Neural crest cell (in vitro differentiated cells): ENCODE data around the gene RUNX1. TPM values are rescaled to one million over a fixed set of nuclear protein-coding genes. Genes with fewer than 3 reads are reported as not detected.

Experiments used
- DNase-seq: peaks from one replicate; pipeline ENCODE4 v3.0.0; 2021; ENCODE audit warnings: low read depth, mixed read lengths, low spot score
- H3K27ac Mint-ChIP-seq: one replicate; pipeline ENCODE4 v1.8.0; 2021; ENCODE audit warnings: mild to moderate bottlenecking, mixed read lengths; ENCODE audit not compliant: unreplicated experiment
- H3K27me3 Mint-ChIP-seq: 2 replicates; pipeline ENCODE4 v1.8.0; 2021; ENCODE audit warnings: low read depth, mild to moderate bottlenecking, mixed read lengths
- H3K36me3 Mint-ChIP-seq: 2 replicates; pipeline ENCODE4 v1.8.0; 2021; ENCODE audit warnings: low read depth, mild to moderate bottlenecking, mixed read lengths
- H3K4me1 Mint-ChIP-seq: 2 replicates; pipeline ENCODE4 v1.8.0; 2021; ENCODE audit warnings: mixed read lengths
- H3K4me3 Mint-ChIP-seq: one replicate; pipeline ENCODE4 v1.8.0; 2021; ENCODE audit warnings: mild to moderate bottlenecking, mixed read lengths
- H3K9me3 Mint-ChIP-seq: 2 replicates; pipeline ENCODE4 v1.8.0; 2021; ENCODE audit warnings: mixed read lengths
- CTCF ChIP-seq: fragments of 200-600 bp; sonication (generic); conservative IDR thresholded peaks from 2 replicates; pipeline ENCODE4 v1.5.0; 2021; ENCODE audit warnings: antibody characterized with exemption, mild to moderate bottlenecking
- total RNA-seq: library from RNA; stranded (reverse); gene quantifications from 2 replicates; pipeline ENCODE4 v1.2.1, GENCODE V29; 2021

RUNX1 gene
- total RNA-seq, 1 donor from 2014 or later = 0.63 TPM

- no peaks in the 10 kb centered on the region for H3K4me1 Mint-ChIP-seq
- H3K36me3 Mint-ChIP-seq = no peaks in the 10 kb centered on the region
- H3K27ac Mint-ChIP-seq = no peak overlapping the region
- no peaks in the 10 kb centered on the region for H3K9me3 Mint-ChIP-seq
- TF ChIP-seq CTCF = no peak
- no peak overlapping the region for H3K4me3 Mint-ChIP-seq
- no peaks in the 10 kb centered on the region for H3K27me3 Mint-ChIP-seq
- no peak for DNase-seq
Observed at GRCh38 chr21:35016071-35016470, 33.0 kb downstream of the RUNX1 start.

GRCh38 chr21:35015435-35016024 lies 33.6 kb downstream of the RUNX1 start:
- TF ChIP-seq CTCF = no peak
- Mint-ChIP-seq H3K36me3 (no peaks in the 10 kb centered on the region), H3K27me3 (no peaks in the 10 kb centered on the region), H3K4me1 (no peaks in the 10 kb centered on the region), H3K9me3 (no peaks in the 10 kb centered on the region), H3K4me3 (no peak overlapping the region), H3K27ac (no peak overlapping the region)
- no peak for DNase-seq

GRCh38 chr21:35014302-35015041 lies 34.6 kb downstream of the RUNX1 start:
- no peak overlapping the region for H3K27ac Mint-ChIP-seq
- H3K4me3 Mint-ChIP-seq = no peak overlapping the region
- no peak for TF ChIP-seq CTCF
- DNase-seq = no peak
- no peaks in the 10 kb centered on the region for H3K9me3 Mint-ChIP-seq
- H3K27me3 Mint-ChIP-seq = no peaks in the 10 kb centered on the region
- H3K4me1 Mint-ChIP-seq = no peaks in the 10 kb centered on the region
- no peaks in the 10 kb centered on the region for H3K36me3 Mint-ChIP-seq

GRCh38 chr21:35011681-35012080 lies 37.4 kb downstream of the RUNX1 start:
- Mint-ChIP-seq H3K4me1 (no peaks in the 10 kb centered on the region), H3K9me3 (no peaks in the 10 kb centered on the region), H3K36me3 (no peaks in the 10 kb centered on the region), H3K27ac (no peak overlapping the region), H3K4me3 (no peak overlapping the region), H3K27me3 (no peaks in the 10 kb centered on the region)
- TF ChIP-seq CTCF = no peak
- DNase-seq = no peak

- Mint-ChIP-seq H3K4me1 (no peaks in the 10 kb centered on the region), H3K9me3 (no peaks in the 10 kb centered on the region), H3K27me3 (no peaks in the 10 kb centered on the region), H3K36me3 (no peaks in the 10 kb centered on the region), H3K4me3 (no peak overlapping the region), H3K27ac (no peak overlapping the region)
- TF ChIP-seq CTCF = no peak
- DNase-seq = no peak
Observed at GRCh38 chr21:35010447-35010846, 38.7 kb downstream of the RUNX1 start.
